Measurements from ENCODE around the gene TMEM147. TPM values are rescaled to one million over a fixed set of nuclear protein-coding genes. Genes with fewer than 3 reads are reported as not detected.

The TMEM147 gene
- total and polyA plus RNA-seq, 2 of the 4 experiments (the other 2 are of a cell fraction), result 67.6 to 108 TPM

DNA sequence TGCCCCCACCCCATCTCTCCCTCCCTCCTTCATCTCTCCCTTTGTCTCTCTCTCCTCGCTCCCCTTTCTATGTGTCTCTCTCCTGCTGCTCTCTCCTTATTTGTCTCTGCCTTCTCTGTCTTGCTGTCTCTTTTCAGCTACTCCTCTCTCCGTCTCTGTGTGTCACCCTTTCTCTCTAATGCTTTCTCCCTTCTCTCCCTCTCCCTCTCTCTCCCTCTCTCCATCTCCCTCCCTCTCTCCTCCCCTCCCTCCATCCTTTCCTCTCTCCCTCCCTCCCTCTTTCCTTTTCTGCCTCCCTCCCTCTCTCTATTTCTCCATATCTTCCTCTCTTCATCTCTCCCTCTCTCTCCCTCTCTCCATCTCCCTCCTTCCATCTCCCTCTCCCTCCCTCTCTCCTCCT, 17.4 kb downstream of the TMEM147 start:
- Histone ChIP-seq H3K27ac (ENCODE audit: insufficient read depth, low read length) (no peak overlapping the region), H3K23ac (ENCODE audit: low read depth, low read length) (no peak overlapping the region), H2BK20ac (ENCODE audit: low read depth, low read length) (no peak overlapping the region), H3K79me1 (ENCODE audit: low read depth in 1 of 2, low read length in 2 of 2) (no peaks in the 10 kb centered on the region), H3K27me3 (ENCODE audit: control insufficient read depth, insufficient read depth, low read length) (peaks cover 35% of the 10 kb centered on the region), H4K5ac (ENCODE audit: low read depth, low read length) (no peak overlapping the region), H2AFZ (replicated peaks; ENCODE audit: low read length, poor library complexity) (no peak overlapping the region), H3K56ac (ENCODE audit: extremely low read depth, insufficient read depth, low read length) (no peak overlapping the region), H3K9me3 (ENCODE audit: control insufficient read depth, insufficient read depth, low read length) (no peaks in the 10 kb centered on the region), H3K4ac (ENCODE audit: low read depth, low read length) (no peak overlapping the region), H3K4me3 (ENCODE audit: insufficient read depth, low read depth, low read length) (no peak overlapping the region), H2BK120ac (ENCODE audit: low read depth, low read length) (no peak overlapping the region), H3K14ac (replicated peaks; ENCODE audit: low read depth, low read length) (no peak overlapping the region), H3K36me3 (ENCODE audit: control insufficient read depth, insufficient read depth, low read length) (no peaks in the 10 kb centered on the region), H2AK9ac (replicated peaks; ENCODE audit: low read depth, low read length, poor library complexity) (no peak overlapping the region), H2BK15ac (ENCODE audit: low read depth, low read length) (no peak overlapping the region), H3K9ac (ENCODE audit: low read depth, low read length) (no peak overlapping the region), H3K4me2 (ENCODE audit: low read depth, low read length) (no peak overlapping the region), H2BK5ac (ENCODE audit: low read depth, low read length, poor library complexity, severe bottlenecking) (no peak overlapping the region), H3K4me1 (ENCODE audit: control insufficient read depth, insufficient read depth, low read length) (no peaks in the 10 kb centered on the region), H3K9me1 (ENCODE audit: insufficient read depth, low read length) (0 out of 2 replicates have a peak, but pooled peaks cover 3% of the 10 kb centered on the region), H3K18ac (ENCODE audit: low read depth, low read length) (no peak overlapping the region), H2AK5ac (ENCODE audit: low read depth, low read length) (no peak overlapping the region), H4K91ac (ENCODE audit: insufficient read depth, low read depth, low read length) (no peak overlapping the region), H4K20me1 (ENCODE audit: insufficient read depth, low read length) (no peaks in the 10 kb centered on the region), H4K8ac (ENCODE audit: low read depth in 2 of 2, low read length in 2 of 2) (no peak overlapping the region)
- in situ Hi-C loops (cut with MboI; ENCODE audit: low sequenced_read_pairs) (no loop called here), dilution Hi-C loops (cut with HindIII; ENCODE audit: low sequenced_read_pairs, unreplicated experiment) (no loop called here), intact Hi-C loops (cut with micrococcal nuclease) (no loop called here)
- DNase-seq (no peak), ATAC-seq (ENCODE audit: low read depth) (no peak)
- BruUV-seq (replicated peaks), result no TSS peak
- CTCF ChIA-PET, result no interaction called here
- WGBS, 2 experiments (ENCODE audit: extremely low coverage in 2 of 2, insufficient read length in 1 of 2), result 33% methylated on average over 1 of the region's 2 CpGs; no CpG with 5 or more reads in 1 of the 2 experiments
- TF ChIP-seq RFX5 (IDR thresholded peaks at IDR 0.05; ENCODE audit: low read depth, low read length) (no peak), FOS (IDR thresholded peaks at IDR 0.05; ENCODE audit: low read depth, low read length) (no peak), MXI1 (IDR thresholded peaks at IDR 0.05; ENCODE audit: borderline replicate concordance, low read depth, low read length) (no peak), SMC3 (IDR thresholded peaks at IDR 0.05; ENCODE audit: low read depth, low read length) (no peak), MAFK (IDR thresholded peaks at IDR 0.05; ENCODE audit: low read depth, low read length) (no peak), CEBPB (IDR thresholded peaks at IDR 0.05; ENCODE audit: low read depth, low read length) (no peak), RCOR1 (IDR thresholded peaks at IDR 0.05; ENCODE audit: insufficient replicate concordance, low read length) (no peak)
- POLR2A ChIA-PET (ENCODE audit: unreplicated experiment), result no interaction called here
